H9 (cell line): ENCODE results near the gene CBLB. TPM values are rescaled to one million over a fixed set of nuclear protein-coding genes. Genes with fewer than 3 reads are reported as not detected.
A peak's percentile ranks its signal among the peaks of the same experiment; 100 is the strongest.

Source experiments
- DNase-seq: peaks from one replicate; pipeline ENCODE4 v3.0.0-alpha.2; 2017
- H2AFZ ChIP-seq: one replicate; pipeline ENCODE4 v1.6.1; 2013; ENCODE audit warnings: mild to moderate bottlenecking, low read length, control low read depth, moderate library complexity
- H2AK5ac ChIP-seq: 2 replicates; pipeline ENCODE4 v1.6.1; 2013; ENCODE audit warnings: low read length, control low read depth, mixed read lengths; ENCODE audit not compliant: insufficient read length
- H2BK120ac ChIP-seq: one replicate; pipeline ENCODE4 v1.6.1; 2013; ENCODE audit warnings: low read depth, mild to moderate bottlenecking, low read length, control low read depth, inconsistent platforms; ENCODE audit not compliant: poor library complexity, severe bottlenecking
- H2BK12ac ChIP-seq: 2 replicates; pipeline ENCODE4 v1.6.1; 2013; ENCODE audit warnings: low read length, control low read depth, mixed read lengths, low read depth; ENCODE audit not compliant: insufficient read length
- H2BK15ac ChIP-seq: 2 replicates; pipeline ENCODE4 v1.6.1; 2013; ENCODE audit warnings: low read depth, low read length, control low read depth
- H2BK20ac ChIP-seq: one replicate; pipeline ENCODE4 v1.6.1; 2013; ENCODE audit warnings: low read depth, mild to moderate bottlenecking, low read length, control low read depth, inconsistent platforms; ENCODE audit not compliant: poor library complexity, severe bottlenecking
- H2BK5ac ChIP-seq: 2 replicates; pipeline ENCODE4 v1.6.1; 2013; ENCODE audit warnings: low read length, control low read depth, mixed read lengths; ENCODE audit not compliant: insufficient read length
- H3K14ac ChIP-seq: 2 replicates; pipeline ENCODE4 v1.6.1; 2013; ENCODE audit warnings: low read length, control low read depth; ENCODE audit not compliant: insufficient read depth
- H3K18ac ChIP-seq: 2 replicates; pipeline ENCODE4 v1.6.1; 2013; ENCODE audit warnings: low read depth, mild to moderate bottlenecking, mixed read lengths, low read length, control low read depth; ENCODE audit not compliant: insufficient read length
- H3K23ac ChIP-seq: 2 replicates; pipeline ENCODE4 v1.6.1; 2013; ENCODE audit warnings: low read length, control low read depth, mixed read lengths, low read depth; ENCODE audit not compliant: insufficient read length
- H3K23me2 ChIP-seq: 2 replicates; pipeline ENCODE4 v1.6.1; 2013; ENCODE audit warnings: low read depth, mild to moderate bottlenecking, mixed read lengths, low read length, control low read depth; ENCODE audit not compliant: insufficient read length, poor library complexity, severe bottlenecking
- H3K27ac ChIP-seq: 2 replicates; pipeline ENCODE4 v1.5.1; 2013; ENCODE audit warnings: low read length, control low read depth, mixed read lengths, low read depth; ENCODE audit not compliant: insufficient read length
- H3K27me3 ChIP-seq: 2 replicates; pipeline ENCODE4 v1.6.1; 2013; ENCODE audit warnings: low read length, control low read depth, inconsistent platforms; ENCODE audit not compliant: insufficient read depth
- H3K4ac ChIP-seq: 2 replicates; pipeline ENCODE4 v1.6.1; 2013; ENCODE audit warnings: low read depth, mild to moderate bottlenecking, control low read depth, inconsistent platforms, low read length, moderate library complexity
- H3K4me1 ChIP-seq: 2 replicates; pipeline ENCODE4 v1.6.1; 2013; ENCODE audit warnings: low read length, control low read depth, inconsistent platforms; ENCODE audit not compliant: insufficient read depth
- H3K4me2 ChIP-seq: 2 replicates; pipeline ENCODE4 v1.6.1; 2013; ENCODE audit warnings: low read length, control low read depth, mixed read lengths; ENCODE audit not compliant: insufficient read length, insufficient read depth
- H3K56ac ChIP-seq: 2 replicates; pipeline ENCODE4 v1.6.1; 2013; ENCODE audit warnings: low read depth, mild to moderate bottlenecking, mixed read lengths, low read length, control low read depth; ENCODE audit not compliant: insufficient read length
- H3K79me1 ChIP-seq: 2 replicates; pipeline ENCODE4 v1.6.1; 2013; ENCODE audit warnings: low read depth, mild to moderate bottlenecking, moderate library complexity, low read length, control low read depth, inconsistent platforms; ENCODE audit not compliant: insufficient read depth, poor library complexity, severe bottlenecking
- H3K79me2 ChIP-seq: 2 replicates; pipeline ENCODE4 v1.6.1; 2013; ENCODE audit warnings: low read length, control low read depth, inconsistent platforms; ENCODE audit not compliant: insufficient read depth
- H3K9ac ChIP-seq: 2 replicates; pipeline ENCODE4 v1.6.1; 2013; ENCODE audit warnings: low read length, control low read depth, mixed read lengths; ENCODE audit not compliant: insufficient read length; ENCODE audit errors: extremely low read depth
- H3K9me3 ChIP-seq: one replicate; pipeline ENCODE4 v1.6.1; 2013; ENCODE audit warnings: low read depth, low read length, inconsistent platforms; ENCODE audit not compliant: control insufficient read depth
- H3T11ph ChIP-seq: one replicate; pipeline ENCODE4 v1.6.1; 2013; ENCODE audit warnings: mild to moderate bottlenecking, low read length, control low read depth, inconsistent platforms
- H4K20me1 ChIP-seq: one replicate; pipeline ENCODE4 v1.6.1; 2013; ENCODE audit not compliant: control insufficient read depth, insufficient read length, insufficient read depth
- H4K5ac ChIP-seq: 2 replicates; pipeline ENCODE4 v1.6.1; 2013; ENCODE audit warnings: low read depth, mild to moderate bottlenecking, mixed read lengths, low read length, control low read depth; ENCODE audit not compliant: insufficient read length
- H4K8ac ChIP-seq: replicated peaks from 2 replicates; pipeline ENCODE4 v1.6.1; 2013; ENCODE audit warnings: low read length, control low read depth, mixed read lengths, low read depth; ENCODE audit not compliant: insufficient read length
- H4K91ac ChIP-seq: 2 replicates; pipeline ENCODE4 v1.6.1; 2013; ENCODE audit warnings: low read depth, mild to moderate bottlenecking, moderate library complexity, mixed read lengths, low read length, control low read depth; ENCODE audit not compliant: insufficient read length
- H3K27ac Mint-ChIP-seq, 3 experiments: 2 replicates in 2 of 3; 3 replicates in 1 of 3; pipeline ENCODE4 v1.8.0; 2020 to 2021; ENCODE audit warnings: mixed read lengths in 3 of 3, mild to moderate bottlenecking in 1 of 3, moderate library complexity in 1 of 3
- H3K27me3 Mint-ChIP-seq: 2 replicates; pipeline ENCODE4 v1.8.0; 2021; ENCODE audit warnings: low read depth, mild to moderate bottlenecking, moderate library complexity, mixed read lengths
- H3K36me3 Mint-ChIP-seq, 3 experiments: 2 replicates in 2 of 3; 3 replicates in 1 of 3; pipeline ENCODE4 v1.8.0; 2020 to 2021; ENCODE audit warnings: low read depth in 3 of 3, mixed read lengths in 3 of 3; ENCODE audit not compliant: insufficient read depth in 1 of 3
- H3K4me1 Mint-ChIP-seq, 2 experiments: 2 replicates each; pipeline ENCODE4 v1.8.0; 2020; ENCODE audit warnings: mixed read lengths in 2 of 2
- H3K4me3 Mint-ChIP-seq, 2 experiments: 2 replicates in 1 of 2; 3 replicates in 1 of 2; pipeline ENCODE4 v1.8.0; 2020 to 2021; ENCODE audit warnings: mild to moderate bottlenecking in 2 of 2, mixed read lengths in 2 of 2, moderate library complexity in 1 of 2
- H3K9me3 Mint-ChIP-seq, 2 experiments: 2 replicates in 1 of 2; 3 replicates in 1 of 2; pipeline ENCODE4 v1.8.0; 2020; ENCODE audit warnings: mild to moderate bottlenecking in 2 of 2, mixed read lengths in 2 of 2, moderate library complexity in 1 of 2
- WGBS: extraction: QIAGEN DNeasy Blood & Tissue Kit; methylation state at CpG from one replicate; pipeline ENCODE4 v1.1.7; 2013; ENCODE audit warnings: missing lambda C conversion rate, low lambda C conversion rate, mixed read lengths; ENCODE audit not compliant: insufficient read length; ENCODE audit errors: extremely low coverage; 5-methylcytosine and 5-hydroxymethylcytosine counted together
- total RNA-seq: library from RNA; stranded (reverse); gene quantifications from 2 replicates; pipeline ENCODE4 v1.2.1, GENCODE V29; 2021
- TF ChIP-seq, protein P1 (sequence below): fragments of 200-600 bp; sonication (generic); conservative IDR thresholded peaks from 3 replicates; pipeline ENCODE4 v1.8.0; 2021; ENCODE audit warnings: antibody characterized with exemption, mild to moderate bottlenecking

CBLB gene
- total RNA-seq, 1 experiment from 2014 or later: 25.7 TPM

GRCh38 chr3:105836533-105836932 is 32.3 kb downstream of the CBLB start:
- no peak overlapping the region for H2BK120ac ChIP-seq
- H3K4me3 Mint-ChIP-seq: no peak overlapping the region
- no peak for DNase-seq

More at GRCh38 chr3:105836533-105836932, 32.3 kb downstream of the CBLB start:
- Histone ChIP-seq H3K23me2 (no peaks in the 10 kb centered on the region), H3K79me2 (no peaks in the 10 kb centered on the region), H3K14ac (no peak overlapping the region), H3K23ac (no peak overlapping the region), H4K91ac (no peak overlapping the region), H3K9me3 (no peaks in the 10 kb centered on the region), H3K4ac (no peak overlapping the region), H3K4me2 (no peak overlapping the region), H3K9ac (no peak overlapping the region), H3K18ac (no peak overlapping the region), H2AFZ (no peak overlapping the region), H3K79me1 (no peaks in the 10 kb centered on the region), H4K8ac (no peak overlapping the region), H3K27me3 (no peaks in the 10 kb centered on the region), H3T11ph (no peak overlapping the region), H3K4me1 (no peaks in the 10 kb centered on the region; the same call in 1 of the 2 replicates), H4K5ac (no peak overlapping the region), H2BK20ac (no peak overlapping the region), H3K27ac (no peak overlapping the region), H2BK12ac (no peak overlapping the region), H2BK15ac (no peak overlapping the region), H2AK5ac (no peak overlapping the region), H4K20me1 (no peaks in the 10 kb centered on the region), H2BK5ac (no peak overlapping the region), H3K56ac (no peak overlapping the region)
- peaks cover 0 to 20% (median 2%) of the 10 kb centered on the region in 3 experiments; a peak in 3 of 7 replicates for H3K36me3 Mint-ChIP-seq
- WGBS: no CpG with 5 or more reads among the region's 5 CpGs
- TF ChIP-seq, protein P1, sequence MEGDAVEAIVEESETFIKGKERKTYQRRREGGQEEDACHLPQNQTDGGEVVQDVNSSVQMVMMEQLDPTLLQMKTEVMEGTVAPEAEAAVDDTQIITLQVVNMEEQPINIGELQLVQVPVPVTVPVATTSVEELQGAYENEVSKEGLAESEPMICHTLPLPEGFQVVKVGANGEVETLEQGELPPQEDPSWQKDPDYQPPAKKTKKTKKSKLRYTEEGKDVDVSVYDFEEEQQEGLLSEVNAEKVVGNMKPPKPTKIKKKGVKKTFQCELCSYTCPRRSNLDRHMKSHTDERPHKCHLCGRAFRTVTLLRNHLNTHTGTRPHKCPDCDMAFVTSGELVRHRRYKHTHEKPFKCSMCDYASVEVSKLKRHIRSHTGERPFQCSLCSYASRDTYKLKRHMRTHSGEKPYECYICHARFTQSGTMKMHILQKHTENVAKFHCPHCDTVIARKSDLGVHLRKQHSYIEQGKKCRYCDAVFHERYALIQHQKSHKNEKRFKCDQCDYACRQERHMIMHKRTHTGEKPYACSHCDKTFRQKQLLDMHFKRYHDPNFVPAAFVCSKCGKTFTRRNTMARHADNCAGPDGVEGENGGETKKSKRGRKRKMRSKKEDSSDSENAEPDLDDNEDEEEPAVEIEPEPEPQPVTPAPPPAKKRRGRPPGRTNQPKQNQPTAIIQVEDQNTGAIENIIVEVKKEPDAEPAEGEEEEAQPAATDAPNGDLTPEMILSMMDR: no peak
- peaks cover 12 to 26% of the 10 kb centered on the region in 2 experiments for H3K4me1 Mint-ChIP-seq
- H3K27me3 Mint-ChIP-seq: no peaks in the 10 kb centered on the region
- peak overlapping the region in 2 of 3 experiments; percentile 34 to 65; a peak in 1 of 7 replicates for H3K27ac Mint-ChIP-seq
- no peaks in the 10 kb centered on the region for H3K9me3 Mint-ChIP-seq
